ENCODE results near the gene CPNE5. TPM values are rescaled to one million over a fixed set of nuclear protein-coding genes. Genes with fewer than 3 reads are reported as not detected.

The CPNE5 gene
- total RNA-seq, 2 donors from 2014 or later, result 3.9 to 64.5 TPM

GRCh38 chr6:36751833-36752186, 87.4 kb downstream of the CPNE5 start:
- H3K4me1 ChIP-seq (replicated peaks), result no peaks in the 10 kb centered on the region
- H3K36me3 ChIP-seq, result no peaks in the 10 kb centered on the region
- WGBS, result 0% methylated on average over 1 of the region's 1 CpG
- no peak overlapping the region for H3K27ac ChIP-seq
- intact Hi-C loops (cut with DNase I), result no loop called here
- no peaks in the 10 kb centered on the region for H3K9me3 ChIP-seq
- H3K27me3 ChIP-seq (replicated peaks; ENCODE audit: insufficient read depth), result no peaks in the 10 kb centered on the region
- TF ChIP-seq POLR2A (IDR thresholded peaks at IDR 0.05) (no peak), CTCF (IDR thresholded peaks at IDR 0.05) (no peak), POLR2AphosphoS5 (IDR thresholded peaks at IDR 0.05) (no peak)
- no peak overlapping the region for H3K4me3 ChIP-seq
- DNase-seq (ENCODE audit: low spot score), result no peak

DNA sequence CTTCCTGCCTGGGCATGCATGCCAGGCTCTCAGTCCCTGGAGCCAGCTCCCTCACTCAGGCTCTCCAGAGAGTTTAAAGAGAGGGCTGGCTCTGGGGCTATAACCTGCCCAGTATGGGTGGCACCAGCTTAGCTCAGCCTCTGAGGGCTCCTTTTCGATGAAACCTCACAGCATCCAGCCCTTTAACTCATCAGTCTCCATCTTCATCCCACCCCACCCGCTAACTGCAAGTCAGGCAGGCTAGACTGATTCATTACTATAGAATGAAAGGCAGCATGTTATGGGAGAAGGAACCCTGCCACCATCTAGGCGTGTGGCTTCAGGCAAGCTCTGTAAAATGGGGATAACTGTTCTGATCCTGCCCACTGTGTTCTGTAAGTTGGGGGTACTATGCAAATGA, 88.2 kb downstream of the CPNE5 start:
- intact Hi-C loops (cut with DNase I), result no loop called here
- WGBS, result 84% methylated on average over 3 of the region's 3 CpGs
- Histone ChIP-seq H3K27me3 (replicated peaks; ENCODE audit: insufficient read depth) (no peaks in the 10 kb centered on the region), H3K36me3 (no peaks in the 10 kb centered on the region), H3K9me3 (no peaks in the 10 kb centered on the region), H3K4me1 (replicated peaks) (no peaks in the 10 kb centered on the region), H3K27ac (no peak overlapping the region), H3K4me3 (no peak overlapping the region)
- no peak for DNase-seq (ENCODE audit: low spot score)
- TF ChIP-seq POLR2A (IDR thresholded peaks at IDR 0.05) (no peak), POLR2AphosphoS5 (IDR thresholded peaks at IDR 0.05) (no peak), CTCF (IDR thresholded peaks at IDR 0.05) (no peak)

DNA sequence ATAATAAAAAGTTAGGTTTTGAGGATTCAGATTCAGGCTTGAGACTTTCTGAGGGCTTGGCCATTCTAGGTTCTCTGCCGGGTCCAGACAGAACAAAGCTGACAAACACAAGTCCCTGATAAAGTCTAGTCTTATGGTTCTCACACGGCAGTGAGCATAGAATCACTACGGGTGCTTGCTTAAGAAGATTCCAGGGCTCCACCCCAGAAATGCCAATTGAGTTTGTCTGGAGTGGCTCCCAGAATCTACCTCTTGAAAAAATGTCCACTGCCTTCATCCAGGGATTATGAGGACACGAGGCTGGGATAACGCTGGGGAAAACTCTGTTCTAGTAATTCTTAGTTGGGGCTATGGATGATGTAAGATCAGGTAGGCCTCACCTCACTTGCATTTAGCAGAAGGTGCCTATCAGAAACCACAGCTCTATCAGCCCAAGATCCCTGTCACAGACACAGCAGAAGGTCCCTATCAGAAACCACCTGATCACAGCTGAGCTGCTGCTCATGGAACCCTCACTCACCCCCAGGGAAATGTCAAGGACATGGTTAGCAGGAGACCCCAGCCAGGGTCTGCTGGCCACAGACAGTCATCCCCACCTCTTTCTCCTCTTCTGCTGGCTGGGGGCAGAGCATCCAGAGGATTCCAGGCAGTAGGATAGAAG, 89.3 kb downstream of the CPNE5 start:
- intact Hi-C loops (cut with DNase I), result no loop called here
- Histone ChIP-seq H3K4me1 (replicated peaks) (no peaks in the 10 kb centered on the region), H3K27me3 (replicated peaks; ENCODE audit: insufficient read depth) (no peaks in the 10 kb centered on the region), H3K27ac (no peak overlapping the region), H3K36me3 (no peaks in the 10 kb centered on the region), H3K4me3 (no peak overlapping the region), H3K9me3 (no peaks in the 10 kb centered on the region)
- TF ChIP-seq POLR2A (IDR thresholded peaks at IDR 0.05) (no peak), POLR2AphosphoS5 (IDR thresholded peaks at IDR 0.05) (no peak), CTCF (IDR thresholded peaks at IDR 0.05) (no peak)
- DNase-seq (ENCODE audit: low spot score), result no peak
- WGBS, result 76% methylated on average over 5 of the region's 5 CpGs

DNA sequence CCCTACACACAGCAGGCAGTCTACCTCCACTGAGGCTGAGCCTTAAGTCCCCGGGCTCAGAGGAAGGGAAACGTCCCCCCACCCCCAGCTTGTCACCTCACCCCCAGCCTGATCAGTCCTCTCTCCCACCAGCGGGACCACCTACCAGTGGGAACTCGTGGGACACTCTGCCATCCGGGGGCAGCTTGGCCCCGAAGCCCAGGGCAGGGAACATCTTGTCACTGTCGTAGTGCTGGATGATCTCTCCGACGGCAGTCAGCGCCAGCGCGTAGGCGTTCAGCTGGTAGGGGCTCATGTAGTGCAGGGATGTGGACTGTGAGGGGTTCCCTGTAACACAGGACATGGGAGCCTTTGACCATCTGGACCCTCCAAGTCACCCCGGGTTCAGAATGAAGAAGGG, 93.0 kb downstream of the CPNE5 start:
- TF ChIP-seq POLR2AphosphoS5 (IDR thresholded peaks at IDR 0.05) (no peak), POLR2A (IDR thresholded peaks at IDR 0.05) (no peak), CTCF (IDR thresholded peaks at IDR 0.05) (no peak)
- H3K27ac ChIP-seq, result no peak overlapping the region
- intact Hi-C loops (cut with DNase I), result no loop called here
- DNase-seq (ENCODE audit: low spot score), result no peak
- no peaks in the 10 kb centered on the region for H3K27me3 ChIP-seq (replicated peaks; ENCODE audit: insufficient read depth)
- 83% methylated on average over 14 of the region's 14 CpGs for WGBS
- H3K9me3 ChIP-seq, result no peaks in the 10 kb centered on the region
- H3K36me3 ChIP-seq, result no peaks in the 10 kb centered on the region
- no peaks in the 10 kb centered on the region for H3K4me1 ChIP-seq (replicated peaks)
- no peak overlapping the region for H3K4me3 ChIP-seq

DNA sequence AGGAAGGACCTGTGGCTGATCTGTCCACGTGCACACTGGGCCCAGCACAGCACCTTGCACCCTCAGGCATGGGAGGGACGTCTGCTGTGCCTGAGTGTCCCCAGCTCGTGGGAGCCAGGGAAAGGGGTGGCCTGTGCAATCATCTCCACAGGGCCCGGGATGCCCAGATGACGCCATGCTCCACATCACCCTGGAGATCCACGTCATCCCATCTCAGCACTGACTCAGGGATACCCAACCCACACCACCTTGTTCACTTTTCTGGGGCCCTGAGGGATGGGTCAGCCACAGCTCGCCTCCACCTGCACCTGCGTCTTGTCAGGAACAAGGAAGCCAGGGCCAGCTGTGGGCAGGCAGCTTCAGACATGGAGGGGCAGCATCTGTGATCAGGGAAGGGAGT, 93.4 kb downstream of the CPNE5 start:
- intact Hi-C loops (cut with DNase I), result no loop called here
- TF ChIP-seq POLR2AphosphoS5 (IDR thresholded peaks at IDR 0.05), result no peak
- no peak for TF ChIP-seq CTCF (IDR thresholded peaks at IDR 0.05)
- TF ChIP-seq POLR2A (IDR thresholded peaks at IDR 0.05), result no peak
- WGBS, result 74% methylated on average over 5 of the region's 8 CpGs

More for the DNA sequence above, 93.4 kb downstream of the CPNE5 start:
- H3K36me3 ChIP-seq, result no peaks in the 10 kb centered on the region
- DNase-seq (ENCODE audit: low spot score), result no peak
- no peaks in the 10 kb centered on the region for H3K4me1 ChIP-seq (replicated peaks)
- H3K27me3 ChIP-seq (replicated peaks; ENCODE audit: insufficient read depth), result no peaks in the 10 kb centered on the region
- H3K4me3 ChIP-seq, result no peak overlapping the region
- H3K9me3 ChIP-seq, result no peaks in the 10 kb centered on the region
- no peak overlapping the region for H3K27ac ChIP-seq

Measured in prostate gland (tissue), 2 donors.